Neural crest cell (in vitro differentiated cells): Measurements from ENCODE around the gene PUM2. TPM values are rescaled to one million over a fixed set of nuclear protein-coding genes. Genes with fewer than 3 reads are reported as not detected.

Experiments used
- DNase-seq: peaks from one replicate; pipeline ENCODE4 v3.0.0; 2021; ENCODE audit warnings: low read depth, mixed read lengths, low spot score
- H3K27ac Mint-ChIP-seq: one replicate; pipeline ENCODE4 v1.8.0; 2021; ENCODE audit warnings: mild to moderate bottlenecking, mixed read lengths; ENCODE audit not compliant: unreplicated experiment
- H3K27me3 Mint-ChIP-seq: 2 replicates; pipeline ENCODE4 v1.8.0; 2021; ENCODE audit warnings: low read depth, mild to moderate bottlenecking, mixed read lengths
- H3K36me3 Mint-ChIP-seq: 2 replicates; pipeline ENCODE4 v1.8.0; 2021; ENCODE audit warnings: low read depth, mild to moderate bottlenecking, mixed read lengths
- H3K4me1 Mint-ChIP-seq: 2 replicates; pipeline ENCODE4 v1.8.0; 2021; ENCODE audit warnings: mixed read lengths
- H3K4me3 Mint-ChIP-seq: one replicate; pipeline ENCODE4 v1.8.0; 2021; ENCODE audit warnings: mild to moderate bottlenecking, mixed read lengths
- H3K9me3 Mint-ChIP-seq: 2 replicates; pipeline ENCODE4 v1.8.0; 2021; ENCODE audit warnings: mixed read lengths
- CTCF ChIP-seq: fragments of 200-600 bp; sonication (generic); conservative IDR thresholded peaks from 2 replicates; pipeline ENCODE4 v1.5.0; 2021; ENCODE audit warnings: antibody characterized with exemption, mild to moderate bottlenecking
- total RNA-seq: library from RNA; stranded (reverse); gene quantifications from 2 replicates; pipeline ENCODE4 v1.2.1, GENCODE V29; 2021

The PUM2 gene
- total RNA-seq, 1 donor from 2014 or later, result 110 TPM

GRCh38 chr2:20317197-20317596 is 33.4 kb downstream of the PUM2 start:
- Mint-ChIP-seq H3K27ac (no peak overlapping the region), H3K4me3 (no peak overlapping the region), H3K27me3 (no peaks in the 10 kb centered on the region), H3K9me3 (no peaks in the 10 kb centered on the region), H3K4me1 (peaks cover 4% of the 10 kb centered on the region), H3K36me3 (peaks cover 37% of the 10 kb centered on the region)
- DNase-seq, result no peak
- TF ChIP-seq CTCF, result no peak

- DNase-seq, result no peak
- Mint-ChIP-seq H3K4me3 (no peak overlapping the region), H3K27ac (no peak overlapping the region), H3K27me3 (no peaks in the 10 kb centered on the region), H3K9me3 (no peaks in the 10 kb centered on the region), H3K4me1 (no peaks in the 10 kb centered on the region), H3K36me3 (peaks cover 35% of the 10 kb centered on the region)
- no peak for TF ChIP-seq CTCF
Measured at GRCh38 chr2:20314562-20315501, 35.8 kb downstream of the PUM2 start.

- Mint-ChIP-seq H3K27me3 (no peaks in the 10 kb centered on the region), H3K9me3 (no peaks in the 10 kb centered on the region), H3K4me3 (no peak overlapping the region), H3K36me3 (peaks cover 29% of the 10 kb centered on the region), H3K4me1 (no peaks in the 10 kb centered on the region), H3K27ac (no peak overlapping the region)
- DNase-seq, result no peak
- no peak for TF ChIP-seq CTCF
Measured at GRCh38 chr2:20313659-20314058, 37.0 kb downstream of the PUM2 start.

GRCh38 chr2:20309001-20309400 is 41.6 kb downstream of the PUM2 start:
- H3K9me3 Mint-ChIP-seq, result no peaks in the 10 kb centered on the region

GRCh38 chr2:20307311-20307710 is 43.3 kb downstream of the PUM2 start:
- no peak for DNase-seq
- no peak overlapping the region for H3K27ac Mint-ChIP-seq
- no peaks in the 10 kb centered on the region for H3K27me3 Mint-ChIP-seq
- peaks cover 5% of the 10 kb centered on the region for H3K4me1 Mint-ChIP-seq
- H3K36me3 Mint-ChIP-seq, result peaks cover 18% of the 10 kb centered on the region
- no peaks in the 10 kb centered on the region for H3K9me3 Mint-ChIP-seq
- no peak for TF ChIP-seq CTCF
- no peak overlapping the region for H3K4me3 Mint-ChIP-seq

More at GRCh38 chr2:20309001-20309400, 41.6 kb downstream of the PUM2 start:
- no peak for DNase-seq
- TF ChIP-seq CTCF, result no peak
- Mint-ChIP-seq H3K27ac (no peak overlapping the region), H3K27me3 (no peaks in the 10 kb centered on the region), H3K4me1 (no peaks in the 10 kb centered on the region), H3K36me3 (peaks cover 18% of the 10 kb centered on the region), H3K4me3 (no peak overlapping the region)
